ENCODE data around the gene MALRD1. TPM values are rescaled to one million over a fixed set of nuclear protein-coding genes. Genes with fewer than 3 reads are reported as not detected.

Gene MALRD1
- total RNA-seq, 1 experiment from 2014 or later = 0.50 TPM

- ATAC-seq = no peak
- TF ChIP-seq CDX4 (CRISPR knock-in tag; IDR thresholded peaks at IDR 0.05; ENCODE audit: borderline replicate concordance) = no peak
- TF ChIP-seq MLX (CRISPR knock-in tag; IDR thresholded peaks at IDR 0.05) = no peak
- no peak for TF ChIP-seq CBFB (CRISPR knock-in tag; IDR thresholded peaks at IDR 0.05; ENCODE audit: low read depth)
- TF ChIP-seq ZNF281 (CRISPR knock-in tag; IDR thresholded peaks at IDR 0.05) = no peak
- TF ChIP-seq JUN (CRISPR knock-in tag; IDR thresholded peaks at IDR 0.05) = no peak
- TF ChIP-seq ZBTB43 (CRISPR knock-in tag; IDR thresholded peaks at IDR 0.05) = no peak
- no peak for TF ChIP-seq ESRRA (CRISPR knock-in tag; IDR thresholded peaks at IDR 0.05; ENCODE audit: borderline replicate concordance)
- TF ChIP-seq TEAD1 (CRISPR knock-in tag; IDR thresholded peaks at IDR 0.05) = no peak
- no peak for TF ChIP-seq E2F4 (CRISPR knock-in tag; IDR thresholded peaks at IDR 0.05; ENCODE audit: borderline replicate concordance, low read depth)
- no peak for TF ChIP-seq CTCF (IDR thresholded peaks at IDR 0.05)
- TF ChIP-seq ZNF532 (CRISPR knock-in tag; IDR thresholded peaks at IDR 0.05; ENCODE audit: borderline replicate concordance) = no peak
- TF ChIP-seq ARID4B (CRISPR knock-in tag; IDR thresholded peaks at IDR 0.05; ENCODE audit: borderline replicate concordance) = no peak
- POLR2A ChIA-PET = no interaction called here
- Mint-ChIP-seq H3K27me3 (ENCODE audit: low read depth) (no peaks in the 10 kb centered on the region), H3K9me3 (peaks cover 11% of the 10 kb centered on the region), H3K27ac (no peak overlapping the region), H3K4me3 (no peak overlapping the region), H3K4me1 (no peaks in the 10 kb centered on the region), H3K36me3 (no peaks in the 10 kb centered on the region)
- CTCF ChIA-PET = no interaction called here
- DNase-seq (ENCODE audit: low spot score) = no peak
Measured at GRCh38 chr10:19263262-19263661, 214.7 kb downstream of the MALRD1 start.
